ENCODE measurements around the gene RPP40. TPM values are rescaled to one million over a fixed set of nuclear protein-coding genes. Genes with fewer than 3 reads are reported as not detected.

RPP40 gene
- total RNA-seq, 3 donors from 2014 or later, result 5.9 to 9.2 (median 7.5) TPM

DNA sequence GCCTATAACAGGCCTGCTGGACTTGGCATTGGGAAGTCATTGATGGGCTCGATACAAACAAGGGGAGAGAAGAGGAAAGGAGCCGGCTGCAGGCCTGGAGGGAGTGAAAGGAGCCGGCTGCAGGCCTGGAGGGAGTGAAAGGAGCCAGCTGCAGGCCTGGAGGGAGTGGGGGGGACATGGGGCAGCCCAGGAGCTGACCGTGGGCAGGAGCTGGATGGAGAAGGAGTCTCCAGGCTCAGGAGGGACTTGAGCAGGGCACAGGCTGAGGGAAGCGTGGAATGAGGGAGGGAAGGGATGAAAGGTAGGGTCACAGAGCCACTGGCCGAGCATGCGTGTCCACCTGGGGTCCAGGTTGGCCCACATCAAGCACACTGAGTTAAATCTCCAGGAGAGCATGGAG lies 32.0 kb downstream of the RPP40 start:
- Histone ChIP-seq H3K27ac (no peak overlapping the region), H3K4me3 (no peak overlapping the region), H3K4me1 (peaks cover 0 to 7% of the 10 kb centered on the region in 2 donors), H3K9me3 (no peaks in the 10 kb centered on the region), H3K36me3 (no peaks in the 10 kb centered on the region), H3K27me3 (no peaks in the 10 kb centered on the region)
- intact Hi-C loops (cut with DNase I; ENCODE audit: low total_unique reads), result no loop called here
- TF ChIP-seq POLR2AphosphoS5 (IDR thresholded peaks at IDR 0.05) (no peak), POLR2A (IDR thresholded peaks at IDR 0.05) (no peak)
- TF ChIP-seq, protein P1, sequence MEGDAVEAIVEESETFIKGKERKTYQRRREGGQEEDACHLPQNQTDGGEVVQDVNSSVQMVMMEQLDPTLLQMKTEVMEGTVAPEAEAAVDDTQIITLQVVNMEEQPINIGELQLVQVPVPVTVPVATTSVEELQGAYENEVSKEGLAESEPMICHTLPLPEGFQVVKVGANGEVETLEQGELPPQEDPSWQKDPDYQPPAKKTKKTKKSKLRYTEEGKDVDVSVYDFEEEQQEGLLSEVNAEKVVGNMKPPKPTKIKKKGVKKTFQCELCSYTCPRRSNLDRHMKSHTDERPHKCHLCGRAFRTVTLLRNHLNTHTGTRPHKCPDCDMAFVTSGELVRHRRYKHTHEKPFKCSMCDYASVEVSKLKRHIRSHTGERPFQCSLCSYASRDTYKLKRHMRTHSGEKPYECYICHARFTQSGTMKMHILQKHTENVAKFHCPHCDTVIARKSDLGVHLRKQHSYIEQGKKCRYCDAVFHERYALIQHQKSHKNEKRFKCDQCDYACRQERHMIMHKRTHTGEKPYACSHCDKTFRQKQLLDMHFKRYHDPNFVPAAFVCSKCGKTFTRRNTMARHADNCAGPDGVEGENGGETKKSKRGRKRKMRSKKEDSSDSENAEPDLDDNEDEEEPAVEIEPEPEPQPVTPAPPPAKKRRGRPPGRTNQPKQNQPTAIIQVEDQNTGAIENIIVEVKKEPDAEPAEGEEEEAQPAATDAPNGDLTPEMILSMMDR (IDR thresholded peaks at IDR 0.05), result no peak
- no peak for DNase-seq (ENCODE audit: low spot score in 2 of 2)

DNA sequence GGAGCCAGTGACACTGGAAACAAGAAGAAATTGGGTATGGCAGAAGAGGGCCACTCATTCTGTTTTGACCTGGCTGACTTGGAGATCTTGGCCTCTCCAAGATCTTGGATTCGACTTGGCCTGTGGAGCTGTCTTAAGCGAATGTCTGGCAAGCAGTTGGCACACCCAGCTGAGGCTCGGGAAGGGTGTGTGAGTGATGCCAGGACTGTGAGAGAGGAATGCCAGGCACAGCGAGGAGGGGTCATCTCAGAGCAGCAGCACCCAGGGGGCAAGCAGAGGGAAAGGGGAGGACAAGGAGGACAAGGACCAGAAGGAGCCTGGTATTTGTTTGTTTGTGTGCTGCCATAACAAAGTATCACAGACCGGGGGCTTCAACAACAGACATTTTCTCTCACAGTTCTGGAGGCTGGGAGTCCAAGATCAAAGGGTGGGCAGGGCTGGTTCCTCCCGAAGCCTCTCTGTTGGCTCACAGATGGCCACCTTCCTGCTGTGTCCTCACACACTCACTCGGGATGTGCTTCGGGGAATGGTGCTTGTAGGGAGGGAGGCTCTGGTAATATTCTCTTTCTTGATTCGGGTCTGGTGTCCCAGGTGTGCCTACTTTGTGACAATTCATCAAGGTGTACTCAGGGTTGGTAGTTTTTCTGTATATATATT lies 33.0 kb downstream of the RPP40 start:
- no peak for TF ChIP-seq POLR2A (IDR thresholded peaks at IDR 0.05)
- peaks cover 0 to 7% of the 10 kb centered on the region in 2 donors for H3K4me1 ChIP-seq
- H3K27ac ChIP-seq, result no peak overlapping the region
- no peaks in the 10 kb centered on the region for H3K9me3 ChIP-seq
- no peaks in the 10 kb centered on the region for H3K36me3 ChIP-seq
- no peak for DNase-seq (ENCODE audit: low spot score in 2 of 2)
- no peak overlapping the region for H3K4me3 ChIP-seq
- intact Hi-C loops (cut with DNase I; ENCODE audit: low total_unique reads), result no loop called here
- H3K27me3 ChIP-seq, result no peaks in the 10 kb centered on the region

DNA sequence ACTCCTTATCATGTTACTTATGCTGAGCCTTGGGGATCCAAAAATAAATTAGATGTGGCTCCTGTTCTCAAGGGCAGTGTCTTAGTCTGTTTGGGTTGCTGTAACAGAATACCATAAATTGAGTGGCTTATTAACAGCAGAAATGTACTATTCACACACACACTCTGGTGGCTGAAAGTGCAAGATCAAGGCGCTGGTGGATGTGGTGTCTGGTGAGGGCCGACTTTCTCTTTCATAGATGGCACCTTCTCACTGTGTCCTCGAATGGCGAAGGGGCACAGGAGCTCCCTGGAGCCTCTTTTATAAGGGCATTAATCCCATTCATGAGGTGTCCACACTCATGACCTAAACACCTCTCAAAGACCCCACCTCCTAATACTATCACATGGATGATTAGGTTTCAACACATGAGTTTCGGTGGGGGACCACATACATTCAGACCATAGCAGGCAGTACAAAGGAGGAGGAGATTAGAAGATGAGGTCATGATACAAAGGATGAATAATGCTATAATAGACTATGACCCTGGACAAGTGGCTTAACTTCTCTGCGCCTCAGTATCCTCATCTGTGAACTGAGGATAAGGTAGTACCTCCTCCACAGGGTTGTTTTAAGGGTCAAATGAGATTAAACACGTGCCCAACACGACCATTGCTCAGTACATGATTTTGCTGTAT lies 34.1 kb downstream of the RPP40 start:
- no peak for TF ChIP-seq POLR2AphosphoS5 (IDR thresholded peaks at IDR 0.05)
- TF ChIP-seq, protein P1 (IDR thresholded peaks at IDR 0.05), result no peak
- Histone ChIP-seq H3K27me3 (no peaks in the 10 kb centered on the region), H3K4me3 (no peak overlapping the region), H3K4me1 (peaks cover 0 to 5% of the 10 kb centered on the region in 2 donors), H3K9me3 (no peaks in the 10 kb centered on the region), H3K36me3 (no peaks in the 10 kb centered on the region), H3K27ac (no peak overlapping the region)
- intact Hi-C loops (cut with DNase I; ENCODE audit: low total_unique reads), result no loop called here
- no peak for DNase-seq (ENCODE audit: low spot score in 2 of 2)

DNA sequence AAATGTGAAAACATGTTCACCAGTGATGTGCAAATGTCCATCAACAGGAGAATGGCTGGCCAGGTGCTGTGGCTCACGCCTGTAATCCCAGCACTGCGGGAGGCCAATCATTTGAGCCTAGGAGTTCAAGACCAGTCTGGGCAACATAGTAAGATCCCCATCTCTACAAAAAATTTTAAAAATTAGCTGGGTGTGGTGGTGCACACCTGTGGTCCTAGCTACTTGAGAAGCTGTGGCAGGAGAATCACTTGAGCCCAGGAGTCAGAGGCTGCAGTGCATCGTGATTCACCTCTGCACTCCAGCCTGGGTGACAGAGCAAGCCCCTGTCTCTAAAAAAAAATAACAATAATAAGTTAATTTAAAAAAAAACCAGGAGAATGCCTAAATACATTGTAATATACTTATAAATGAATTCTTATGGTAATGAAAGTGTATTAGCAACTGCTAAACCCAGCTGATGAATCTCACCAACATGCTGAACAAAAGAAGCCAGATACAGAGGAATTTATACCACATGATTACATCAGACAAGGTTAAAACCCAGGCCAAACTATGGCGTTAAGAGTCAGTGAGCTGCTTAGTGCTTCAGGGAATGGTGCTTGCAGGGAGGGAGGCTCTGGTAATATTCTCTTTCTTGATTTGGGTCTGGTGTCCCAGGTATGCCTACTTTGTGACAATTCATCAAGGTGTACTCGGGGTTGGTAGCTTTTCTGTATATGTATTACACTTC lies 36.4 kb downstream of the RPP40 start:
- DNase-seq (ENCODE audit: low spot score in 2 of 2), result no peak
- Histone ChIP-seq H3K9me3 (no peaks in the 10 kb centered on the region), H3K27ac (no peak overlapping the region), H3K4me1 (no peaks in the 10 kb centered on the region), H3K27me3 (no peaks in the 10 kb centered on the region), H3K4me3 (no peak overlapping the region), H3K36me3 (no peaks in the 10 kb centered on the region)
- TF ChIP-seq POLR2A (IDR thresholded peaks at IDR 0.05), result no peak
- TF ChIP-seq POLR2AphosphoS5 (IDR thresholded peaks at IDR 0.05), result no peak
- TF ChIP-seq, protein P1 (IDR thresholded peaks at IDR 0.05), result no peak
- intact Hi-C loops (cut with DNase I; ENCODE audit: low total_unique reads), result no loop called here

DNA sequence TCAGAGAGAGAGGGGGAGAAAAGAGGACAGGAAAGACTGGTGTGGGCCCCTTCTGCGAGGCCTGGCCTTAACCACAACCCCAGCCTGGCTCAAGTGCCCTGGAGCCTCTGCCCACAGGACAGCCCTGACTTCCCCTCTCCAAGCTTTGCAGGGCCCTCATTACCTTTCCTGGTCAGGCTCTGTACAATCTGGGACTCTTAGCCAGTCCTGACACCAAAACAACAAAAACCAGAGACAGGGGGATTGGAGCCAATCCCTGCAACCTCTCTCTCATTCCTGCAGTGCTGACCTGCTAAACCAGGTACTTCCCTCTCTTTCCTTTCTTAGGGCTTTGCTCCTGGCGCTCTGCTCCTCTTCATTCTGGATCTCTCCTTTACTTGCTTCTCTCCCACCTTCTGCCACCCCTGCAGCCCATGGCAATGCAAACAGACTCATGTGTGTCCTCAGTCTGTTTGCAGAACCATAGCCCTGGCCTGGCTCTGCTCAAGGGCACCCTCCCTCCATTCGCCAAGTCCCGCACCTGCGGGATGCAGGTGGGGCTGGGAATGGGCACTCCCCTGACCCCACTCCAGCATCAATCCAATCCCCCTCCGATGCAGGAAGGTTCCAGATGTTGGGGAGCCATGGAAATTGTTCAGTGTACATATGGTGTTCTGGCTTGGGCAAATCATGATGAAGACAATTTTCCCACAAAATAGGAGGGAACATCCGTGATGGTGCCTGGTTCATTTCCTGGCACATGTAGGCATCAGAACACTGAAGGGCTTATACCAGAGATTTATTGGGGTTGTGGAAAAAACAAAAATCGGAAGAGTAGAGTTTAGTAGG lies 38.1 kb downstream of the RPP40 start:
- Histone ChIP-seq H3K36me3 (no peaks in the 10 kb centered on the region), H3K27ac (no peak overlapping the region), H3K4me1 (no peaks in the 10 kb centered on the region), H3K27me3 (no peaks in the 10 kb centered on the region), H3K4me3 (no peak overlapping the region), H3K9me3 (no peaks in the 10 kb centered on the region)
- intact Hi-C loops (cut with DNase I; ENCODE audit: low total_unique reads), result no loop called here
- DNase-seq (ENCODE audit: low spot score in 2 of 2), result no peak
- TF ChIP-seq, protein P1 (IDR thresholded peaks at IDR 0.05), result no peak
- TF ChIP-seq POLR2A (IDR thresholded peaks at IDR 0.05) (no peak), POLR2AphosphoS5 (IDR thresholded peaks at IDR 0.05) (no peak)

All from breast epithelium (tissue), 4 donors.